Epithelial cell of proximal tubule (primary cell): ENCODE measurements around the gene LRRFIP1. TPM values are rescaled to one million over a fixed set of nuclear protein-coding genes. Genes with fewer than 3 reads are reported as not detected.

ENCODE experiments used
- DNase-seq: peaks from one replicate; pipeline ENCODE4 v3.0.0-alpha.2; 2011; ENCODE audit warnings: low read depth
- H3K4me3 ChIP-seq: 2 replicates; pipeline ENCODE4 v1.5.1; 2011; ENCODE audit warnings: low read depth, mild to moderate bottlenecking, low read length
- total RNA-seq: library from RNA; depleted of rRNA; stranded (reverse); fragments of >200 nt; gene quantifications from 2 replicates; pipeline ENCODE4 v1.2.3, GENCODE V29; 2015
- TF ChIP-seq, protein P1 (sequence below): conservative IDR thresholded peaks from 2 replicates; pipeline ENCODE4 v1.5.1; 2012; ENCODE audit warnings: low read depth, mild to moderate bottlenecking, low read length

LRRFIP1 gene
- total RNA-seq, 1 donor from 2014 or later = 69.0 TPM

DNA sequence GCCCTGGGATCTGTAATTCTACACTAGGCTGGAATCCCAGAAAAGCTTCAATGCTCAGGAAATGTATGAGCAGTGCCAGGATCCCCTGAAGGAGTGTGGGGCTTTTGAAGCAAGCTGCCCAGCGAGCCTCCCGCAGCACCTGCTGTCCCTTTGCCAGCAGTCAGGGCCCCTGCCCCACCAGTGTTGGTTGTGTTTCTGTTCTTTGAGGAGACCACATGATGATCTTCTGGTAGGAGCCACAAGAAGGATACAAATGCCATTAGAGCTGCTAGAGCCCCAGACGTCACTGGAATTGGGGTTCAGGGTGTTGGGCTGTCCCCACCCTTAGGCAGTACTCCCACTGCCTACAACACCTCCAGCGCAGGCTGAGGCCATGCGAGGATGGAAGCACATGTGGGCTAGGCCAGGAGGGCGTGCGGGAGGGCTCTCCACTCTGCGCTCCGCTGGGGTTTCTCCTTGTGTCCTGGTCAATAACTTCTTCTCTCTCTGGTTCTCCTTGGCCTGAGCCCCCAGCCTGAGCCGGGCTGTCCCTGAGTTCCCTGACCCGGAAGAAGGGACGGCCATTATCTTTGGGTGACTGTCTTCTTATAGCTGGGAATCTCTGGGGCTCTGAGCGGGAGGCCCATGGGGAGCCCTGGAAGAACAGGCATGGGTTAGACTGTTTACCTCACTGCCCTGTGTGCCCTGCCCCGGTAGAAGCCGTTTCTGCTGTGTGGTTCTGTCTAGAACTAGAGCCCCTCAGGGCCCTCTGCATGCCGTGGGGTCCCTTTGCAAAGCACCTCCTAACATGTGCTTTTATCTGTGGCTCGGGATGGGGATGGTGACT is 73.9 kb downstream of the LRRFIP1 start:
- no peak overlapping the region for H3K4me3 ChIP-seq
- TF ChIP-seq, protein P1, sequence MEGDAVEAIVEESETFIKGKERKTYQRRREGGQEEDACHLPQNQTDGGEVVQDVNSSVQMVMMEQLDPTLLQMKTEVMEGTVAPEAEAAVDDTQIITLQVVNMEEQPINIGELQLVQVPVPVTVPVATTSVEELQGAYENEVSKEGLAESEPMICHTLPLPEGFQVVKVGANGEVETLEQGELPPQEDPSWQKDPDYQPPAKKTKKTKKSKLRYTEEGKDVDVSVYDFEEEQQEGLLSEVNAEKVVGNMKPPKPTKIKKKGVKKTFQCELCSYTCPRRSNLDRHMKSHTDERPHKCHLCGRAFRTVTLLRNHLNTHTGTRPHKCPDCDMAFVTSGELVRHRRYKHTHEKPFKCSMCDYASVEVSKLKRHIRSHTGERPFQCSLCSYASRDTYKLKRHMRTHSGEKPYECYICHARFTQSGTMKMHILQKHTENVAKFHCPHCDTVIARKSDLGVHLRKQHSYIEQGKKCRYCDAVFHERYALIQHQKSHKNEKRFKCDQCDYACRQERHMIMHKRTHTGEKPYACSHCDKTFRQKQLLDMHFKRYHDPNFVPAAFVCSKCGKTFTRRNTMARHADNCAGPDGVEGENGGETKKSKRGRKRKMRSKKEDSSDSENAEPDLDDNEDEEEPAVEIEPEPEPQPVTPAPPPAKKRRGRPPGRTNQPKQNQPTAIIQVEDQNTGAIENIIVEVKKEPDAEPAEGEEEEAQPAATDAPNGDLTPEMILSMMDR = no peak
- DNase-seq = no peak

DNA sequence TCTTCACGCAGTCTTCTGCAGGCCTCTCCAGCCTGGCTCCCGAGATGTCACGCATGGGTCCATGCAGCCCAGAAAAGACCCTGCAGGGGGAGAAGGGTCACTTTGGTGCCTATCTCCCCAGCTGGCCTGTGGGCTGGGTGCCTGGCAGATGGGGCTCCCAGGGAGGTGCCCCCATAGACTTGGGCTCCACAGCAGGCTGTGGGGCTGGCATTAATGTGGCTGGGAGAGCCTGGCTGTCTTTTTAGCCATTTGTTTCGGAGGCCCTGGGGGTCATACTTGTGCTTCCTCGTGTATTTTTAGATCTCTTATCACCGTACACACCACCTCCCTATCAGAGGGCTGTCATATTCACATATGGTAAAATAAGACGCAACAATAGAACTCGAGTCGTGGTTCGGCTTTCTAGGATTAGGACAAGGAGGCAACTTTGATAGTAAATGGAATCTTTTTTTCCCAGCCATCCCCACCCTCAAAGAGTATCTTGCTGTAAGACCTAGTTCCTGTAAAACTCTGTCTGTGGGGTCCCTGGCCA is 74.5 kb downstream of the LRRFIP1 start:
- no peak overlapping the region for H3K4me3 ChIP-seq
- TF ChIP-seq, protein P1 = no peak
- DNase-seq = no peak

DNA sequence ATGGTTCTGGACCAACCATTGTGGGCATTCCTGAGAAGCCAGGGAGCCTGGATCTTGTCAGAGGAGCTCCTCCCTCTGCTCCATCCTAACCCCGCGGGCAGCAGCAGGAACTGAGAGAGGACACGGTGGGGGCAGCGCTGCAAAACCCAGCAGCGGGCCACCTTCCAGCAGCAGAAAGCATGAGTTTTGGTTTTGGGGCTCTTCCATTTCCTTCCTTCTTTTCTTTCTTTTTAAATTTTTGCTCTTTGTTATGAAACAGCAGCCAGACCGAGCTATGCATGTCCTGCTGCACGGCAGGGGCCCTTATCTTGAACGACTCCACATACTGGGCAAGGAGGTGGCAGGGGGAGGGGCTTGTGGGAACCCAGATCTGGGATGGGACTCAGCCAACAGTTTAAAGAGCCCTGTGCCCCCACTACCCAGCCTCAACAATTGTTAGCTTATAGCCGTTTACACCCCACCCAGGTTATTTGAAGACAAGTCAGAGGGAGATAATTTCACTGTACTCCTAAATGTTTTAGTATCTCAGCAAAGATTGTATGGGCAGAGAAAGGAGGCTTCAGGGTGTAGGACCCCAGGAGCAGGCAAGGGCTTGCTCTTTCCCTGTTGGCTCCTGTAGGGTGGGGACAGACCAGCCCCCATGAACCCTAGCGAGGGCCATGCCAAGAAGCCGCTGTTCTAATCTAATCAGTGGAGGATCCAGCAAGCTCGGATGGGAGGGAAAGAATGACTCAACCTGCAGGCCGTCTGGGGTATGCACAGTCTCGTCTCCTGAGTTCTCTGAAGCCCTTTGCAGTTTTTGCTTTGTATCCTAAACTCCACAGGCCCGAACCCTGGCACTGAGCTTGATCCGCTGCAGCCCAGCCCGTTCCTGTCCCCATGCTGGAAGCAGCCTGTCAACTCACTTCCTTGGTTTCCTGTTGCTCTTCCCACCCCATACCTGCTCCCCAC is 75.3 kb downstream of the LRRFIP1 start:
- DNase-seq = no peak
- H3K4me3 ChIP-seq = no peak overlapping the region
- TF ChIP-seq, protein P1 = no peak

DNA sequence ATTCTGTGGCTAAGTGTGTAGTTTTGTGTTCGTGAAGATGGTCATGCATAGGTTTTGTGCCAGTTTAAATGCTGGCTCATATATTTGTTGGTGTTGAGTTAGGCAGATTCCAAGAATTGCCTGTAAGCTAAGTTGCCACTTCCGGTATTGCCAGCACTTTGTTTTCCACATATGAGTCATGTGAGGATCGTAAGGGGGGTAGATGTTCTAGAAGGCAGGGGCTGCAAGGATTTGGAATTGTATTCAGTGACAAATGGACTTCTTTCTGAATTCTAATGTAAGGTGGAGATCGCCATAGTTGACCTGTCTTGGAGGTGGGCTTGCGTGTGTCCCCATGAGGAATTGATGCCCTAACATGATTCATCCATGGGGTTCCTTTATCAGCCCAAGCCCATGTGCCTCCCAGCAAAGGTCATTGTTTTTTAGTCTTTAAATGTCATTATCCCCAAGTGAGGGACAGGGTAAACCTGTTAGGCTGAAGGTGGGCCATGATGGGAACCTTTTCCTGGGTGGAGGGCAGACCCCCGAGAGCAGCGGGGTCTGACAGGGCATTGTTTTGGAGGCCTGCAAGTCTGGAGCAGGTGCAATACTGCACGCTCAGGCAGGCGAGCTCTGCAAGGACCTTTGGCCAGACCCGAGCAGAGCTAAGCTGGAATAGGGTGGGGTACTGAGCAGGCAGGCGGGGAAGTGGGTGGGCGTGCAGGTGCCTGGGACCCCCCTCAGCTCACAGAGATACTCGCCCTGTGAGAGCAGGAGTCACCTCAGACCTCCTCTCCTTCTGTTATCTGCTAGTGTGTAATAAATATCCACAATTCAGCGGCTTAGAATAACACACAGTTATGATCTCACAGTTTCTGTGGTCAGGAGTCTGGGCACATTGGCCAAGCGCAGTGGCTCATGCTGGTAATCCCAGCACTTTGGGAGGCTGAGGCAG is 77.4 kb downstream of the LRRFIP1 start:
- TF ChIP-seq, protein P1 = no peak
- no peak for DNase-seq
- no peak overlapping the region for H3K4me3 ChIP-seq

DNA sequence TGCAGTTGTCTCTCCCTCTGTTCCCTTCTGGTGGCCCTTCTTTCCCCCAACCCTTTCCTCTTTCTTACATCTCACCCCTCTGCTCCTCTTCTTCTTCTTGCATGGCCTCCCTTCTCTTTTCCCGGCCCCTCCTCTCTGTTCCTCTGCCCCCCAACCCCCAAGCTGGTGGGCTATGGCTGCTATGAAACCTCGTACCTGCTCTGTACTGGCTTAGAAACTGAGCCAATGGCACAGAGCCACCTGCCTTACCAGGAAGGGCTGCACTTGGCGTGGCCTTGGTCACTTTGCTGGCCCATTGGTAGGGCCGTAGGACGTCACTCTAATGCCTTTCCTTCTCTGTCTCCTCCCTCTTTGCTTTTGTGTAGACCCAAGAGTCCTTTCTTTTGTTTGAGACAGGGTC is 78.9 kb downstream of the LRRFIP1 start:
- no peak overlapping the region for H3K4me3 ChIP-seq
- TF ChIP-seq, protein P1 = no peak
- no peak for DNase-seq

DNA sequence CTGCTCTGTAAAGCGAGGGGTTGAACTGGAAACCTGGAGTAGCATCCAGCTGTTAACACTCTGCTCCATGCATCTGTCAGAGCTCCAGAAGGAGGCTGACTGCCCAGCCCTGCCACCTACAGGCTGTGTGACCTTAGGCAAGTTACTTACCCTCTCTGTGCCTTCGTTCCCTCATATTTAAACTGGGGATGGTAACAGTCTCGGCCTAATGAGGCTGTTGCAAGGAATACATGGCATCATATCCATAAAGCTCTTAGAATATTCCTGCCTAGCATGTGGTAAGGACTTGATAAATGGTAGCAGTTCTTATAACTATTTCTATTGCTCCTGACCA is 80.6 kb downstream of the LRRFIP1 start:
- no peak overlapping the region for H3K4me3 ChIP-seq
- TF ChIP-seq, protein P1 = no peak
- no peak for DNase-seq
